ENCODE measurements around the gene SFXN5. TPM values are rescaled to one million over a fixed set of nuclear protein-coding genes. Genes with fewer than 3 reads are reported as not detected.

Gene SFXN5
- total RNA-seq, 1 experiment from 2014 or later: 25.9 TPM

DNA sequence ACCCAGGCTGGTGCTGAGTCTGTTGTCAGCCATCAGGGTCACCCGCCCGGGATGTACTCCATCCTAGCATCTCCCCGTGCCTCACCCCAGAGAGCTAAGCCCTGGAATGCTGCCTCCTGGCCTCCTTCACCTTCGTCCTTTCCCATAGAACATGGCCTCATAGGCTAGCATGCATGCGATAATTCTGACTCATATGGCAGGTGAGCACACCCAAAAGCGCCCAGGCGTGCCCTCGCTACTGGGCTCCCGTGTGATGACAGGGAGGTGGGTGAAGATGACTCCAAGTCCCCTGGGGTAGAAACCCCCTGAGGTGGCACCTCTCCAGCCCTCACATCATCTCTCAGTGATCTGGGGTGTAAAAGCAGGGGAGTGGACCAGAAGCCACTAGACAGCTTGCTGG, 177.0 kb downstream of the SFXN5 start:
- Mint-ChIP-seq H3K4me3 (no peak overlapping the region), H3K4me1 (peaks cover 30% of the 10 kb centered on the region), H3K9me3 (no peaks in the 10 kb centered on the region), H3K27ac (no peak overlapping the region), H3K36me3 (no peaks in the 10 kb centered on the region), H3K27me3 (ENCODE audit: low read depth) (peaks cover 63% of the 10 kb centered on the region)
- no peak for ATAC-seq
- ChIA-PET POLR2A (interaction anchor here (1.0 to 1.5 kb wide), 2 partner anchors 75 to 176 kb away, joined by 4 to 8 read pairs; partner anchors contain the start of gene SFXN5), CTCF (interaction anchor here (0.9 to 7.4 kb wide), 23 partner anchors 8 to 318 kb away, joined by 3 to 218 read pairs (median 26); partner anchors contain the start of gene EMX1)
- TF ChIP-seq NR3C1 (CRISPR knock-in tag; conservative IDR thresholded peaks at IDR 0.05; ENCODE audit: low read depth) (no peak), SP1 (CRISPR knock-in tag; conservative IDR thresholded peaks at IDR 0.05) (no peak), TEAD1 (CRISPR knock-in tag; IDR thresholded peaks at IDR 0.05) (no peak), MYBL2 (CRISPR knock-in tag; IDR thresholded peaks at IDR 0.05) (no peak), OVOL2 (CRISPR knock-in tag; IDR thresholded peaks at IDR 0.05; ENCODE audit: borderline replicate concordance) (no peak), EMX1 (CRISPR knock-in tag; IDR thresholded peaks at IDR 0.05) (no peak), NR2C2 (CRISPR knock-in tag; IDR thresholded peaks at IDR 0.05) (no peak), CBFB (CRISPR knock-in tag; IDR thresholded peaks at IDR 0.05; ENCODE audit: low read depth) (no peak), ELF4 (CRISPR knock-in tag; IDR thresholded peaks at IDR 0.05; ENCODE audit: low read depth) (no peak), SOX15 (CRISPR knock-in tag; IDR thresholded peaks at IDR 0.05) (no peak), NFATC4 (CRISPR knock-in tag; IDR thresholded peaks at IDR 0.05) (no peak), FOXJ3 (CRISPR knock-in tag; IDR thresholded peaks at IDR 0.05; ENCODE audit: borderline replicate concordance) (no peak)
- TF ChIP-seq, protein P1, sequence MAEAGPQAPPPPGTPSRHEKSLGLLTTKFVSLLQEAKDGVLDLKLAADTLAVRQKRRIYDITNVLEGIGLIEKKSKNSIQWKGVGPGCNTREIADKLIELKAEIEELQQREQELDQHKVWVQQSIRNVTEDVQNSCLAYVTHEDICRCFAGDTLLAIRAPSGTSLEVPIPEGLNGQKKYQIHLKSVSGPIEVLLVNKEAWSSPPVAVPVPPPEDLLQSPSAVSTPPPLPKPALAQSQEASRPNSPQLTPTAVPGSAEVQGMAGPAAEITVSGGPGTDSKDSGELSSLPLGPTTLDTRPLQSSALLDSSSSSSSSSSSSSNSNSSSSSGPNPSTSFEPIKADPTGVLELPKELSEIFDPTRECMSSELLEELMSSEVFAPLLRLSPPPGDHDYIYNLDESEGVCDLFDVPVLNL (CRISPR knock-in tag; IDR thresholded peaks at IDR 0.05; ENCODE audit: borderline replicate concordance, low read depth): no peak
- TF ChIP-seq, protein P2, sequence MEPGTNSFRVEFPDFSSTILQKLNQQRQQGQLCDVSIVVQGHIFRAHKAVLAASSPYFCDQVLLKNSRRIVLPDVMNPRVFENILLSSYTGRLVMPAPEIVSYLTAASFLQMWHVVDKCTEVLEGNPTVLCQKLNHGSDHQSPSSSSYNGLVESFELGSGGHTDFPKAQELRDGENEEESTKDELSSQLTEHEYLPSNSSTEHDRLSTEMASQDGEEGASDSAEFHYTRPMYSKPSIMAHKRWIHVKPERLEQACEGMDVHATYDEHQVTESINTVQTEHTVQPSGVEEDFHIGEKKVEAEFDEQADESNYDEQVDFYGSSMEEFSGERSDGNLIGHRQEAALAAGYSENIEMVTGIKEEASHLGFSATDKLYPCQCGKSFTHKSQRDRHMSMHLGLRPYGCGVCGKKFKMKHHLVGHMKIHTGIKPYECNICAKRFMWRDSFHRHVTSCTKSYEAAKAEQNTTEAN (CRISPR knock-in tag; IDR thresholded peaks at IDR 0.05): no peak
- TF ChIP-seq, protein P3, sequence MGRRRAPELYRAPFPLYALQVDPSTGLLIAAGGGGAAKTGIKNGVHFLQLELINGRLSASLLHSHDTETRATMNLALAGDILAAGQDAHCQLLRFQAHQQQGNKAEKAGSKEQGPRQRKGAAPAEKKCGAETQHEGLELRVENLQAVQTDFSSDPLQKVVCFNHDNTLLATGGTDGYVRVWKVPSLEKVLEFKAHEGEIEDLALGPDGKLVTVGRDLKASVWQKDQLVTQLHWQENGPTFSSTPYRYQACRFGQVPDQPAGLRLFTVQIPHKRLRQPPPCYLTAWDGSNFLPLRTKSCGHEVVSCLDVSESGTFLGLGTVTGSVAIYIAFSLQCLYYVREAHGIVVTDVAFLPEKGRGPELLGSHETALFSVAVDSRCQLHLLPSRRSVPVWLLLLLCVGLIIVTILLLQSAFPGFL (CRISPR knock-in tag; IDR thresholded peaks at IDR 0.05; ENCODE audit: borderline replicate concordance): no peak
- no peak for DNase-seq (ENCODE audit: low spot score)

DNA sequence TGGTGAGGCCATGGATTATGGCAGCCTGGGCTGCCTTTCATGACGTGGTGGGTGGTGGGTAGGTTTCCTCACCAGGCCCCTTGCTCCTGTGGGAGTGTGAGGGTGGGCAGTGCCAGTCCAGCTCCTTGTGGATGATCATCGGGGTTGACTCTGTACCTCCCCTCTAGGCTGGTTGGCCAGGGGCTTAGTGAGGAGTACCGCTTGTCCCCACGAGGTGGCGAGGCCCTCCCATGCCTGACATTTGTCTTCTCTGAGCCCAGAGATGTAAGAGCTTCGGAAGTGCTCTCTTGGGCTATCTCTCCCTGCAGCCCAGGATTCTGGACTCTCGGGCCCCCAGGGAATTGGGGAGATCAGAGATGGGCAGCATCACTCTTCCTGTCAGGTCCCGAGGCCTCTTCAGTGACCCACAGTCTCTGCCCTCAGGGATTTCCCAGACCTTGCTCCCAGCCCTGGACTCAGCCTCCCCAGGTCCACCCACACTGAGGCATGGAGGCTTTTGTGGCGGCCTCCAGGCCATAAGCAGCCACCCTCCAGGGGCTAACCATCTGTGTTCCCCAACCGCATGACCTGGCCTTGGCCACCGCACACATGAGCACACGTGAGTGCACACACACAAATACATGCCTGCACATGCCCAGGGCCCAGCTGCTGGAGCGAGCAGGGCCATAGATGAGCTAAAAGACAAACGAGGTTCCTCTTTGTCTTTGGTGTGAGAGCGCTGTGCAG, 177.8 kb downstream of the SFXN5 start:
- Mint-ChIP-seq H3K4me3 (no peak overlapping the region), H3K36me3 (no peaks in the 10 kb centered on the region), H3K27ac (no peak overlapping the region), H3K9me3 (no peaks in the 10 kb centered on the region), H3K4me1 (peaks cover 33% of the 10 kb centered on the region), H3K27me3 (ENCODE audit: low read depth) (peaks cover 60% of the 10 kb centered on the region)
- TF ChIP-seq ZBTB21 (CRISPR knock-in tag; IDR thresholded peaks at IDR 0.05; ENCODE audit: borderline replicate concordance): no peak
- no peak for TF ChIP-seq E2F5 (CRISPR knock-in tag; IDR thresholded peaks at IDR 0.05)
- TF ChIP-seq NR2C2 (CRISPR knock-in tag; IDR thresholded peaks at IDR 0.05): no peak
- TF ChIP-seq NR1H2 (CRISPR knock-in tag; IDR thresholded peaks at IDR 0.05): no peak
- peak; percentile 58 for TF ChIP-seq CTCF (IDR thresholded peaks at IDR 0.05)
- TF ChIP-seq ESRRA (CRISPR knock-in tag; IDR thresholded peaks at IDR 0.05; ENCODE audit: borderline replicate concordance): no peak
- TF ChIP-seq ZNF121 (CRISPR knock-in tag; IDR thresholded peaks at IDR 0.05): peak; percentile 16; the same call in 1 of the 2 replicates
- ATAC-seq (peak; percentile 83), DNase-seq (ENCODE audit: low spot score) (peak; percentile 83)
- POLR2A ChIA-PET: interaction anchor here (0.5 to 1.1 kb wide), 6 partner anchors 31 to 284 kb away, joined by 3 to 8 read pairs (median 4); no protein-coding TSS in a partner anchor
- CTCF ChIA-PET: interaction anchor here (0.6 to 7.4 kb wide), 70 partner anchors 9 to 778 kb away, joined by 3 to 218 read pairs (median 6); partner anchors contain the start of genes EMX1, NOTO, PRADC1 and SFXN5
